ENCODE results near the gene TSC22D4. TPM values are rescaled to one million over a fixed set of nuclear protein-coding genes. Genes with fewer than 3 reads are reported as not detected.

The TSC22D4 gene
- total RNA-seq, 1 experiment from 2014 or later = 68.8 TPM

DNA sequence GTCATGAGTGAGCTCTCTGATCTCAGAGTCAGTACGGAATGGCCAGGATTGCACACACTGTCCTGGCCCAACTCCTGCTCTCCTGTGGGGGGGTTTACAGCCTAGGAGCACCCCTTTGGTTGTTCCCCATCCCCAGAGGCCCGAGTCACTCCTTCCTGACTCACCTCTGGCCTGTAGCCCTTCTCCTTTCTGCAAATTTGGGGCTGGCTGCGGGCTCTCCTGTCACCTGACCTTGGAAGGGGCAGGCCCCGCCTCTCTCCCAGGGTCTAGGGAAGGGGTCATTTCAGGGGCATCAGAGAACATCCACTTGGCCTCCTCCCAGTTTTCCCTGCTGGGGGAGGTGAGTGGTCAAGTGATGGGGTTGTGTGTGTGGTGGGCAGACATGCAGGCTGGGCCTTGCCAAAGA lies 6.5 kb upstream of the TSC22D4 start:
- DNase-seq = no peak
- peaks cover 20% of the 10 kb centered on the region for H3K4me1 ChIP-seq (replicated peaks; ENCODE audit: insufficient read depth)
- H3K9me2 ChIP-seq (ENCODE audit: insufficient read depth) = no peaks in the 10 kb centered on the region
- no peaks in the 10 kb centered on the region for H3K9me3 ChIP-seq (ENCODE audit: insufficient read depth, low read depth)
- ChIA-PET CTCF (no interaction called here), POLR2A (ENCODE audit: unreplicated experiment) (no interaction called here)
- no peak overlapping the region for H3K4me3 ChIP-seq
- intact Hi-C loops (cut with micrococcal nuclease; ENCODE audit: unreplicated experiment) = no loop called here
- peaks cover 20% of the 10 kb centered on the region; the same call in 1 of the 2 replicates for H3F3A ChIP-seq (ENCODE audit: insufficient read depth, low read depth)
- H3K4me2 ChIP-seq = no peak overlapping the region
- no peaks in the 10 kb centered on the region for H3K36me3 ChIP-seq (ENCODE audit: low read depth)
- H2AFZ ChIP-seq = no peak overlapping the region
- no peaks in the 10 kb centered on the region for H3K79me2 ChIP-seq (ENCODE audit: low read depth)
- no peak overlapping the region for H3K27ac ChIP-seq
- H3K27me3 ChIP-seq (ENCODE audit: insufficient read depth, low read depth) = no peaks in the 10 kb centered on the region
- no peaks in the 10 kb centered on the region for H4K20me1 ChIP-seq (ENCODE audit: insufficient read depth)
- no TSS peak for BruUV-seq (replicated peaks)
- no peak for TF ChIP-seq EZH2 (IDR thresholded peaks at IDR 0.05; ENCODE audit: low read depth)
- TF ChIP-seq, protein P1, sequence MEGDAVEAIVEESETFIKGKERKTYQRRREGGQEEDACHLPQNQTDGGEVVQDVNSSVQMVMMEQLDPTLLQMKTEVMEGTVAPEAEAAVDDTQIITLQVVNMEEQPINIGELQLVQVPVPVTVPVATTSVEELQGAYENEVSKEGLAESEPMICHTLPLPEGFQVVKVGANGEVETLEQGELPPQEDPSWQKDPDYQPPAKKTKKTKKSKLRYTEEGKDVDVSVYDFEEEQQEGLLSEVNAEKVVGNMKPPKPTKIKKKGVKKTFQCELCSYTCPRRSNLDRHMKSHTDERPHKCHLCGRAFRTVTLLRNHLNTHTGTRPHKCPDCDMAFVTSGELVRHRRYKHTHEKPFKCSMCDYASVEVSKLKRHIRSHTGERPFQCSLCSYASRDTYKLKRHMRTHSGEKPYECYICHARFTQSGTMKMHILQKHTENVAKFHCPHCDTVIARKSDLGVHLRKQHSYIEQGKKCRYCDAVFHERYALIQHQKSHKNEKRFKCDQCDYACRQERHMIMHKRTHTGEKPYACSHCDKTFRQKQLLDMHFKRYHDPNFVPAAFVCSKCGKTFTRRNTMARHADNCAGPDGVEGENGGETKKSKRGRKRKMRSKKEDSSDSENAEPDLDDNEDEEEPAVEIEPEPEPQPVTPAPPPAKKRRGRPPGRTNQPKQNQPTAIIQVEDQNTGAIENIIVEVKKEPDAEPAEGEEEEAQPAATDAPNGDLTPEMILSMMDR (conservative IDR thresholded peaks at IDR 0.05) = no peak

DNA sequence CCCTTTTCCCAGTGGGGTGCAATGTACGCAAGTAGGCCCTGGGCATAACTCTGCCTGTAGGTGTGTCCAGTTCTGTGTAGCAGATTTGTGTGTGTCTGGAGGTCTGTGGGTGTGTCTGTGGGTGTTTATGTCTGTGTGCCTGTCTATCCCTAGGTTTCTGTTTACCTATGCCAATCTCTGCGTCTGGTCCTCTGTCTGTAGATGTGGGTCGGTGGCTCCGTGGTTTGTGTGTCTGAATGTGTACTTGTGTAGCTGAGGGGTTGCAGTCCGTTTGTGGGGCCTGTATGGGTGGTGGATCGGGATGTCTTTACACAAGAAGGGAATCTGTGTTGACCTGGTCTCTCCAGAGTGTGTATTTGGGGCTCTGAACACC lies 5.6 kb upstream of the TSC22D4 start:
- no TSS peak for BruUV-seq (replicated peaks)
- no peak overlapping the region for H3K4me3 ChIP-seq
- intact Hi-C loops (cut with micrococcal nuclease; ENCODE audit: unreplicated experiment) = no loop called here
- H3K4me1 ChIP-seq (replicated peaks; ENCODE audit: insufficient read depth) = peaks cover 21% of the 10 kb centered on the region
- H4K20me1 ChIP-seq (ENCODE audit: insufficient read depth) = no peaks in the 10 kb centered on the region
- TF ChIP-seq, protein P1 (conservative IDR thresholded peaks at IDR 0.05) = no peak
- no peak for TF ChIP-seq EZH2 (IDR thresholded peaks at IDR 0.05; ENCODE audit: low read depth)
- ChIA-PET POLR2A (ENCODE audit: unreplicated experiment) (no interaction called here), CTCF (no interaction called here)
- H3K9me2 ChIP-seq (ENCODE audit: insufficient read depth) = no peaks in the 10 kb centered on the region
- DNase-seq = no peak
- no peak overlapping the region for H2AFZ ChIP-seq
- H3K79me2 ChIP-seq (ENCODE audit: low read depth) = no peaks in the 10 kb centered on the region
- H3K27ac ChIP-seq = no peak overlapping the region
- H3K4me2 ChIP-seq = no peak overlapping the region
- no peaks in the 10 kb centered on the region for H3K9me3 ChIP-seq (ENCODE audit: insufficient read depth, low read depth)
- H3F3A ChIP-seq (ENCODE audit: insufficient read depth, low read depth) = peaks cover 15% of the 10 kb centered on the region; the same call in 1 of the 2 replicates
- H3K36me3 ChIP-seq (ENCODE audit: low read depth) = no peaks in the 10 kb centered on the region
- no peaks in the 10 kb centered on the region for H3K27me3 ChIP-seq (ENCODE audit: insufficient read depth, low read depth)

DNA sequence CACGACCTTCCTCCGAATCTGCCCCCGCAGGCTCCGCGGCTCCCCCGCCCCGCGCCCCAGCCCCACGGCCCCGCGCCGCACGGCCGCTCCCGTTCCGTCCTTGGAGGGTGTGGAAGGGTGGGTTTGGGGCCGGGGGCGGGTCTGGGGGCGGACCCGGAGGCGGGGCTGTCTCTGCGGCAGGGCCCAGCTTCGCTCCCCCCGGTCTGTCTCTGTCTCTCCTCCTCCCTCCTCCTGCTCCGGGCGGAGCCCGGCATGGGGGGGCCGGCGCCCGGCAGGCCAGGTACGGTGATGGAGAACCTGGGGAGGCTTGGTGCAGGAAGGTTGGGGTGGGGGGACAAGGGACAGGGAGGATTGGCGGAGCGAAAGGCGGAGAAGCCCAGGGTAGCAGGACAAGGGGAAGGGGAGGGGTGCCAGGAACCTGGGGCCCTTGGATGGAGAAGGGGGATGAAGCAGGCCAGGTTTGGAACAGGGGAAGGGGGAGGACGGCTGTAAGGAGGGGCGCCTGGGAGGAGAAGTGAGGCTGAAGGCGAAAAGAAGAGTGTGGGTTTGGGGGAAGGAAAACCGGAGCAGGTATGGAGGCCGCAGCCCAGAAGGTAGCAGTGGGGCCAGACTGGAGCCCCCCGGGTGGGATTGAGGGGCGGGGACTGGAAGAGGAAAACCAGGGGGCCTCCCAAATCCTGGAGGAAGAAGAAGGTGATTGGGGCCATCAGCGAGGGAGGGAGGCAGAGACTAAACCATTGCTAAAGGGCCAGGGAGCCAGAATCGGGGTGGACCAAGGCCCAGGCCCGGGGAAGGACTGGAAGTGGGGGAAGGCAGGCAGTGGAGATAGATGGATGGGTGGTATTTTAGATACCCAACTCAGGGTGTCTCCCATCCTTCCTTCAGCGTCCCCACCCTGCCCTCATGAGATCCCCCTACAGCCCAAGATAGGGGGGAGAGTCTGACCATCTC lies 5.0 kb upstream of the TSC22D4 start, which contains the start of gene NYAP1:
Gene NYAP1 (plus strand): TSS at position 206 of the 951 bp plus-strand sequence. CDS start 1,385 bp downstream, outside the sequence.
- POLR2A ChIA-PET (ENCODE audit: unreplicated experiment) = interaction anchor here (0.6 kb wide), 1 partner anchor 368 kb away, joined by 3 read pairs; no protein-coding TSS in a partner anchor
- Histone ChIP-seq H3K36me3 (ENCODE audit: low read depth) (no peaks in the 10 kb centered on the region), H3K4me1 (replicated peaks; ENCODE audit: insufficient read depth) (peaks cover 24% of the 10 kb centered on the region), H2AFZ (peak within 1 kb of the TSS; percentile 84), H3K4me3 (peak within 1 kb of the TSS; percentile 65), H3K27me3 (ENCODE audit: insufficient read depth, low read depth) (no peaks in the 10 kb centered on the region), H3K79me2 (ENCODE audit: low read depth) (no peaks in the 10 kb centered on the region; the same call in 1 of the 2 replicates), H3K27ac (no peak within 1 kb of the TSS), H3F3A (ENCODE audit: insufficient read depth, low read depth) (peaks cover 15% of the 10 kb centered on the region; the same call in 1 of the 2 replicates), H3K9me2 (ENCODE audit: insufficient read depth) (no peaks in the 10 kb centered on the region), H3K9me3 (ENCODE audit: insufficient read depth, low read depth) (no peaks in the 10 kb centered on the region), H4K20me1 (ENCODE audit: insufficient read depth) (no peaks in the 10 kb centered on the region), H3K4me2 (peak within 1 kb of the TSS; percentile 83)
- CTCF ChIA-PET = interaction anchor here (0.6 to 0.9 kb wide), 3 partner anchors 76 to 1260 kb away, joined by 4 to 10 read pairs (median 8); no protein-coding TSS in a partner anchor
- peak in 1 of 2 experiments; percentile 64 for DNase-seq
- intact Hi-C loops (cut with micrococcal nuclease; ENCODE audit: unreplicated experiment) = loop anchor here (1.0 kb wide), 1 partner anchor 61 kb away; no protein-coding TSS in a partner anchor
- TF ChIP-seq, protein P1 (conservative IDR thresholded peaks at IDR 0.05) = no peak
- no peak for TF ChIP-seq EZH2 (IDR thresholded peaks at IDR 0.05; ENCODE audit: low read depth)
- BruUV-seq (replicated peaks) = no TSS peak
